Colonic mucosa (tissue), 4 donors: ENCODE measurements around the gene UBASH3B. TPM values are rescaled to one million over a fixed set of nuclear protein-coding genes. Genes with fewer than 3 reads are reported as not detected.

Experiments used
- DNase-seq: peaks from one replicate; pipeline ENCODE4 v3.0.0-alpha.2; 2020
- H3K27ac ChIP-seq: fragments of 200-600 bp; one replicate; pipeline ENCODE4 v1.8.0; 2021
- H3K27me3 ChIP-seq: fragments of 200-600 bp; one replicate; pipeline ENCODE4 v1.8.0; 2021
- H3K36me3 ChIP-seq: fragments of 200-600 bp; one replicate; pipeline ENCODE4 v1.8.0; 2021
- H3K4me1 ChIP-seq: fragments of 200-600 bp; one replicate; pipeline ENCODE4 v1.8.0; 2021; ENCODE audit warnings: mild to moderate bottlenecking
- H3K4me3 ChIP-seq: fragments of 200-600 bp; one replicate; pipeline ENCODE4 v1.8.0; 2021
- H3K9ac ChIP-seq, 2 donors: one replicate each; pipeline ENCODE4 v1.7.0; 2013; ENCODE audit warnings: control low read depth in 2 of 2, low read depth in 2 of 2, low read length in 2 of 2
- H3K9me3 ChIP-seq: fragments of 200-600 bp; one replicate; pipeline ENCODE4 v1.8.0; 2021
- CTCF ChIP-seq: fragments of 200-600 bp; IDR thresholded peaks from one replicate; pipeline ENCODE4 v1.8.0; 2022; ENCODE audit warnings: antibody characterized with exemption, mild to moderate bottlenecking
- intact Hi-C: fragments of 100-400 bp; cut with DNase I; formaldehyde crosslinking; loops from one replicate; pipeline ENCODE4 v1.14.1; 2022
- total RNA-seq, 2 donors: library from RNA; stranded (reverse); fragmentation: NEBNext Ultra II Directional in 1 of 2; extraction: Animal tissue kit (Norgen Biotek cat#: 25700) in 1 of 2; gene quantifications; one replicate each; pipeline ENCODE4 v1.2.1, GENCODE V29; 2021
- donor health status: healthy.
- donor health status: DM: no; HTN: no; CAD: no.
- donor health status: DM: no; HTN: no; CAD: no.

UBASH3B gene
- total RNA-seq, 2 donors from 2014 or later = 3.7 to 5.8 TPM

GRCh38 chr11:122632181-122632824 is 23.2 kb upstream of the UBASH3B start:
- no peak overlapping the region for H3K4me3 ChIP-seq
- H3K4me1 ChIP-seq = no peaks in the 10 kb centered on the region
- no peak for TF ChIP-seq CTCF
- intact Hi-C loops = loop anchor here (5.0 kb wide), 1 partner anchor 220 kb away; no protein-coding TSS in a partner anchor
- H3K9me3 ChIP-seq = no peaks in the 10 kb centered on the region
- H3K27ac ChIP-seq = no peak overlapping the region
- no peaks in the 10 kb centered on the region for H3K27me3 ChIP-seq
- no peak for DNase-seq
- H3K36me3 ChIP-seq = no peaks in the 10 kb centered on the region
- H3K9ac ChIP-seq = no peak overlapping the region

- Histone ChIP-seq H3K36me3 (no peaks in the 10 kb centered on the region), H3K27me3 (no peaks in the 10 kb centered on the region), H3K4me1 (no peaks in the 10 kb centered on the region), H3K27ac (no peak overlapping the region), H3K9ac (no peak overlapping the region), H3K9me3 (no peaks in the 10 kb centered on the region), H3K4me3 (no peak overlapping the region)
- TF ChIP-seq CTCF = no peak
- intact Hi-C loops = loop anchor here (5.0 kb wide), 1 partner anchor 219 kb away; no protein-coding TSS in a partner anchor
- DNase-seq = no peak
Measured at GRCh38 chr11:122633219-122633829, 22.2 kb upstream of the UBASH3B start.

GRCh38 chr11:122634501-122634900 is 21.0 kb upstream of the UBASH3B start:
- TF ChIP-seq CTCF = no peak
- H3K4me1 ChIP-seq = no peaks in the 10 kb centered on the region
- no peak overlapping the region for H3K4me3 ChIP-seq
- no peaks in the 10 kb centered on the region for H3K36me3 ChIP-seq
- H3K27ac ChIP-seq = no peak overlapping the region
- no peaks in the 10 kb centered on the region for H3K9me3 ChIP-seq
- peak; percentile 19 for DNase-seq
- H3K27me3 ChIP-seq = no peaks in the 10 kb centered on the region
- no peak overlapping the region for H3K9ac ChIP-seq
- intact Hi-C loops = loop anchor here (5.0 kb wide), 1 partner anchor 218 kb away; no protein-coding TSS in a partner anchor

- Histone ChIP-seq H3K4me3 (no peak overlapping the region), H3K36me3 (no peaks in the 10 kb centered on the region), H3K9me3 (no peaks in the 10 kb centered on the region), H3K27ac (no peak overlapping the region), H3K9ac (no peak overlapping the region), H3K4me1 (no peaks in the 10 kb centered on the region), H3K27me3 (no peaks in the 10 kb centered on the region)
- intact Hi-C loops = no loop called here
- no peak for TF ChIP-seq CTCF
- DNase-seq = no peak
Measured at GRCh38 chr11:122637541-122637940, 18.0 kb upstream of the UBASH3B start.

- Histone ChIP-seq H3K36me3 (no peaks in the 10 kb centered on the region), H3K27ac (no peak overlapping the region), H3K4me1 (no peaks in the 10 kb centered on the region), H3K9me3 (no peaks in the 10 kb centered on the region), H3K27me3 (no peaks in the 10 kb centered on the region), H3K9ac (no peak overlapping the region), H3K4me3 (no peak overlapping the region)
- TF ChIP-seq CTCF = no peak
- no peak for DNase-seq
- intact Hi-C loops = no loop called here
Measured at GRCh38 chr11:122642472-122642922, 13.0 kb upstream of the UBASH3B start.
